Muscle of leg (tissue), 16 donors: Measurements from ENCODE around the gene SEM1. TPM values are rescaled to one million over a fixed set of nuclear protein-coding genes. Genes with fewer than 3 reads are reported as not detected.
"Not testable (repeated sequence)": the region's sequence is repeated elsewhere in the genome, so short reads cannot be mapped to it uniquely, and the experiment has no call there.

Experiments used
- DNase-seq: peaks from one replicate; pipeline ENCODE4 v3.0.0; 2013
- H3K27ac ChIP-seq: one replicate; pipeline ENCODE4 v1.5.1; 2013; ENCODE audit warnings: mild to moderate bottlenecking, low read length, control low read depth
- H3K27me3 ChIP-seq: one replicate; pipeline ENCODE4 v1.6.1; 2013; ENCODE audit warnings: low read length; ENCODE audit not compliant: control insufficient read depth, insufficient read depth
- H3K36me3 ChIP-seq: one replicate; pipeline ENCODE4 v1.6.1; 2013; ENCODE audit warnings: low read length; ENCODE audit not compliant: control insufficient read depth, insufficient read depth
- H3K4me1 ChIP-seq: one replicate; pipeline ENCODE4 v1.6.1; 2013; ENCODE audit warnings: low read length; ENCODE audit not compliant: control insufficient read depth, insufficient read depth
- H3K4me3 ChIP-seq: one replicate; pipeline ENCODE4 v1.5.1; 2013; ENCODE audit warnings: low read length, control low read depth
- H3K9me3 ChIP-seq: replicated peaks from 2 replicates; pipeline ENCODE4 v1.6.1; 2013; ENCODE audit warnings: low read depth, low read length; ENCODE audit not compliant: control insufficient read depth
- WGBS: methylation state at CpG from one replicate; pipeline ENCODE4 v1.1.5; 2013; ENCODE audit warnings: missing lambda C conversion rate; ENCODE audit not compliant: insufficient coverage; 5-methylcytosine and 5-hydroxymethylcytosine counted together
- long read RNA-seq, 11 donors: transcript quantifications; one replicate each; lab custom pipeline, GENCODE V29; 2026
- polyA plus RNA-seq, 8 donors: library from polyadenylated mRNA; unstranded; fragments of 120-200 nt; gene quantifications; one replicate each; pipeline versions ENCODE4 v1.2.1 to v1.2.3, GENCODE V29; 2013; ENCODE audit warnings: inconsistent platforms in 1 of 8, low replicate concordance in 1 of 8; ENCODE audit not compliant: insufficient read length in 8 of 8, insufficient read depth in 1 of 8
- total RNA-seq: library from RNA; stranded (reverse); fragments of 120-200 nt; gene quantifications from one replicate; pipeline ENCODE4 v1.2.4, GENCODE V29; 2013

Gene SEM1
- total RNA-seq, result 60.6 TPM
- 100 to 1,000 TPM; 151 to 239 (median 166) TPM for polyA plus RNA-seq
- long read RNA-seq, donor 1, transcript SEM1-209 (2 exons, 2,773 nt), result minor isoform, 5 of 58 reads
- long read RNA-seq, donor 1, transcript SEM1-201 (3 exons, 1,314 nt), result major isoform, 51 of 58 reads
- long read RNA-seq, donor 1, partial matches to known transcripts, result 0 of 58 reads
- long read RNA-seq, donor 1, other reads (novel, unspliced or antisense), result 0 of 58 reads
- long read RNA-seq, donor 2, transcript SEM1-201 (3 exons, 1,314 nt), result major isoform, 20 of 25 reads
- long read RNA-seq, donor 2, transcript SEM1-209 (2 exons, 2,773 nt), result minor isoform, 5 of 25 reads
- long read RNA-seq, donor 2, partial matches to known transcripts, result 0 of 25 reads
- long read RNA-seq, donor 2, other reads (novel, unspliced or antisense), result 0 of 25 reads
- long read RNA-seq, donor 3, transcript SEM1-201 (3 exons, 1,314 nt), result major isoform, 108 of 113 reads
- long read RNA-seq, donor 3, partial matches to known transcripts, result 0 of 113 reads
- long read RNA-seq, donor 3, other reads (novel, unspliced or antisense), result 0 of 113 reads
- long read RNA-seq, donor 4, transcript SEM1-201 (3 exons, 1,314 nt), result major isoform, 136 of 160 reads
- long read RNA-seq, donor 4, transcript SEM1-209 (2 exons, 2,773 nt), result minor isoform, 24 of 160 reads
- long read RNA-seq, donor 4, partial matches to known transcripts, result 0 of 160 reads
- long read RNA-seq, donor 4, other reads (novel, unspliced or antisense), result 0 of 160 reads
- long read RNA-seq, donor 5, transcript SEM1-209 (2 exons, 2,773 nt), result minor isoform, 43 of 358 reads
- long read RNA-seq, donor 5, transcript SEM1-201 (3 exons, 1,314 nt), result major isoform, 304 of 358 reads
- long read RNA-seq, donor 5, partial matches to known transcripts, result 10 of 358 reads
- long read RNA-seq, donor 5, other reads (novel, unspliced or antisense), result 0 of 358 reads
- long read RNA-seq, donor 6, transcript SEM1-201 (3 exons, 1,314 nt), result major isoform, 286 of 321 reads
- long read RNA-seq, donor 6, transcript SEM1-209 (2 exons, 2,773 nt), result minor isoform, 30 of 321 reads
- long read RNA-seq, donor 6, partial matches to known transcripts, result 5 of 321 reads
- long read RNA-seq, donor 6, other reads (novel, unspliced or antisense), result 0 of 321 reads
- long read RNA-seq, donor 7, transcript SEM1-201 (3 exons, 1,314 nt), result major isoform, 262 of 320 reads
- long read RNA-seq, donor 7, transcript SEM1-209 (2 exons, 2,773 nt), result minor isoform, 45 of 320 reads
- long read RNA-seq, donor 7, partial matches to known transcripts, result 11 of 320 reads
- long read RNA-seq, donor 7, other reads (novel, unspliced or antisense), result 0 of 320 reads
- long read RNA-seq, donor 8, transcript SEM1-201 (3 exons, 1,314 nt), result major isoform, 176 of 199 reads
- long read RNA-seq, donor 8, transcript SEM1-209 (2 exons, 2,773 nt), result minor isoform, 18 of 199 reads
- long read RNA-seq, donor 8, partial matches to known transcripts, result 5 of 199 reads
- long read RNA-seq, donor 8, other reads (novel, unspliced or antisense), result 0 of 199 reads
- long read RNA-seq, donor 9, transcript SEM1-209 (2 exons, 2,773 nt), result minor isoform, 47 of 199 reads
- long read RNA-seq, donor 9, transcript SEM1-201 (3 exons, 1,314 nt), result major isoform, 151 of 199 reads
- long read RNA-seq, donor 9, partial matches to known transcripts, result 0 of 199 reads
- long read RNA-seq, donor 9, other reads (novel, unspliced or antisense), result 0 of 199 reads
- long read RNA-seq, donor 10, transcript SEM1-209 (2 exons, 2,773 nt), result minor isoform, 28 of 297 reads
- long read RNA-seq, donor 10, transcript SEM1-201 (3 exons, 1,314 nt), result major isoform, 262 of 297 reads
- long read RNA-seq, donor 10, partial matches to known transcripts, result 6 of 297 reads
- long read RNA-seq, donor 10, other reads (novel, unspliced or antisense), result 0 of 297 reads
- long read RNA-seq, donor 11, transcript SEM1-201 (3 exons, 1,314 nt), result major isoform, 190 of 211 reads
- long read RNA-seq, donor 11, transcript SEM1-209 (2 exons, 2,773 nt), result minor isoform, 21 of 211 reads
- long read RNA-seq, donor 11, partial matches to known transcripts, result 0 of 211 reads
- long read RNA-seq, donor 11, other reads (novel, unspliced or antisense), result 0 of 211 reads

DNA sequence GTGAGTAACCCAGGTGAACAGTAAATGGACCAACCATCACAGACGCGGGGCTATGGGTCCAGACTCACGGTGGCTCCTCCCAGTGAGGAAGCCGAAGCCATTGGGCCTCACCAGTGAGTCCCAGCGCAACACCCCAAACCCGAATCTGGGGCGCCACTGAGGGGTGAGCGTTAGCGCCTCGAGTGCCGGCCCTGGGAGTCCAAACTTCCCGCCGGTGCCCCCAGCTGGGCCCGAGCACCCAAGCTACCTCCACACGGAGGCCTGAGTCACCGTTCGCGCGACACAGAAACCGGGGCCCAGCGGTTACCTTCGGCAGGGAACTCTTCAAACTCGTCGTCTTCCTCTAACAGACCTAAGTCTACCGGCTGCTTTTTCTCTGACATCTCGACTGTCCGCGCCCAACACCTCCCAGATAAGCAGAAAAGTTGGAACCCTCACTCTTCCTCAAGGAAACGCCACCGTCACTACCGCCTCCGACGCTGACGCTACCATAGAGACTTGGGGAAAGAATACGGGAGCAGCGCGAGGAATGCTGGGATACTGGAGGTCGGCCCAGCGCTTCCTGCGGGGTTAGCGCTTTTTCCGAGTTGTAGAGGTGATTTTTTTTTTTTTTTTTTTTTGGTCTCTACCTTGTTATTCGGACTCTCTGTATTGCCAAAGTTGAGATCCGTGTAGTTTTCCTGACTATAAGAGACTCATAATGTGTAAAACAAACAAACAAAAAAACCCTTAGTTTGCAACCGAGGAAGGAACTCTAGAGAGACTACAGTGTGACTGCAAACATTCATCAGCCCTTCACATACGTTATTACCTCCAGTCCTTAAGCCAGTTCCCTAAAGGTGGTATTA lies at the start of gene SEM1:
Gene SEM1, minus strand, starts transcription at position 466 of the 848 bp plus-strand sequence. Its CDS starts 83 bp downstream, at position 383.
- Histone ChIP-seq H3K27ac (peak within 1 kb of the TSS; percentile 90), H3K36me3 (no peaks in the 10 kb centered on the region), H3K27me3 (no peaks in the 10 kb centered on the region), H3K4me1 (peaks cover 6% of the 10 kb centered on the region), H3K4me3 (peak within 1 kb of the TSS; percentile 89), H3K9me3 (no peaks in the 10 kb centered on the region)
- peak; percentile 97 for DNase-seq
- WGBS, result under 1% methylated on average over 29 of the region's 46 CpGs

DNA sequence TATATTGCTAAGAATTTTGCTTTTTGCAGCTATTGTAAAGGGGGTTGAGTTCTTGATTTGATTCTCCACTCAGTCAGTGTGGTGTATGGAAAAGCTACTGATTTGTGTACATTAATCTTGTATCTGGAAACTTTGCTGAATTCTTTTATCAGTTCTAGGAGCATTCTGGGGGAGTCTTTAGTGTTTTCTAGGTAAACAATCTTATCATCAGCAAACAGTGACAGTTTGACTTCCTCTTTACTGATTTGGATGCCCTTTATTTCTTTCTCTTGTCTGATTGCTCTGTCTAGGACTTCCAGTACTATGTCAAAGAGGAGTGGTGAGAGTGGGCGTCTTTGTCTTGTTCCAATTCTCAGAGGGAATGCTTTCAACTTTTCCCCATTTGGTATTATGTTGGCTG lies 48.2 kb upstream of the SEM1 start:
- H3K9me3 ChIP-seq, H3K36me3 ChIP-seq, H3K27ac ChIP-seq, H3K27me3 ChIP-seq, H3K4me3 ChIP-seq, H3K4me1 ChIP-seq, DNase-seq: not testable (repeated sequence)
- no CpG with 5 or more reads among the region's 1 CpG for WGBS

- Histone ChIP-seq H3K9me3 (peaks cover 3% of the 10 kb centered on the region), H3K27me3 (no peaks in the 10 kb centered on the region), H3K27ac (no peak overlapping the region), H3K36me3 (no peaks in the 10 kb centered on the region), H3K4me1 (no peaks in the 10 kb centered on the region), H3K4me3 (no peak overlapping the region)
- peak; percentile 20 for DNase-seq
- 60% methylated on average over 1 of the region's 2 CpGs for WGBS
These were observed 37.8 kb upstream of the SEM1 start for GRCh38 chr7:96747418-96747940.

- Histone ChIP-seq H3K27ac (no peak overlapping the region), H3K27me3 (peaks cover 2% of the 10 kb centered on the region), H3K4me1 (no peaks in the 10 kb centered on the region), H3K4me3 (no peak overlapping the region), H3K9me3 (no peaks in the 10 kb centered on the region), H3K36me3 (no peaks in the 10 kb centered on the region)
- 0% methylated on average over 1 of the region's 4 CpGs for WGBS
- DNase-seq, result no peak
These were observed 30.5 kb upstream of the SEM1 start for GRCh38 chr7:96740130-96740529.

DNA sequence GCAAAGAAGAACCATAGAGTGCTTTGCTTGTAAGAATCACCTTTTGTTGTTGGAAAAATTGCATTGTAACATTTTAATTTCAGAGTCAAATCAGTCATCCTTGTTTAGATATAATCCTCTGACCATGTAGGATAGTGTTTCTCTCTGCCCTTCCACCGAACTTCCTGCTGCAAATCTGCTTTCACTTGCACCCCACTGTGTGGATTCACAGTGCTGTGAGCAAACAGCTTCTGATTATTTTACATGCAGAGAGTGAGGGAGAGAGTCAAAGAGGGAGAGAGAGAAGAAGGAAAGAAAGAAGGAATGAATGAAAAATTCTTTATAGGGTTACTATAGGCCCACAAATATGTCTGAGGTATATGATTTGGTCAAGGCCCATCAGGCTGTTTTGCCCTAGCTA lies 30.0 kb upstream of the SEM1 start:
- H3K9me3 ChIP-seq, result no peaks in the 10 kb centered on the region
- H3K4me1 ChIP-seq, result no peaks in the 10 kb centered on the region
- DNase-seq, result no peak
- no peaks in the 10 kb centered on the region for H3K36me3 ChIP-seq
- H3K27me3 ChIP-seq, result peaks cover 2% of the 10 kb centered on the region
- no peak overlapping the region for H3K27ac ChIP-seq
- WGBS, result no CpG with 5 or more reads among the region's 1 CpG
- no peak overlapping the region for H3K4me3 ChIP-seq

- Histone ChIP-seq H3K9me3 (no peaks in the 10 kb centered on the region), H3K4me1 (no peaks in the 10 kb centered on the region), H3K27ac (no peak overlapping the region), H3K27me3 (peaks cover 2% of the 10 kb centered on the region), H3K4me3 (no peak overlapping the region), H3K36me3 (no peaks in the 10 kb centered on the region)
- no peak for DNase-seq
- no CpG with 5 or more reads among the region's 1 CpG for WGBS
These were observed 29.5 kb upstream of the SEM1 start for GRCh38 chr7:96739167-96739566.

- Histone ChIP-seq H3K36me3 (no peaks in the 10 kb centered on the region), H3K27ac (no peak overlapping the region), H3K9me3 (no peaks in the 10 kb centered on the region), H3K4me1 (no peaks in the 10 kb centered on the region), H3K27me3 (peaks cover 2% of the 10 kb centered on the region), H3K4me3 (no peak overlapping the region)
- WGBS, result no CpG with 5 or more reads among the region's 2 CpGs
- no peak for DNase-seq
These were observed 29.1 kb upstream of the SEM1 start for GRCh38 chr7:96738705-96739104.

- no peaks in the 10 kb centered on the region for H3K4me1 ChIP-seq
- H3K36me3 ChIP-seq, result no peaks in the 10 kb centered on the region
- no peak for DNase-seq
- no CpG with 5 or more reads among the region's 3 CpGs for WGBS
- no peak overlapping the region for H3K27ac ChIP-seq
- no peak overlapping the region for H3K4me3 ChIP-seq
- peaks cover 2% of the 10 kb centered on the region for H3K27me3 ChIP-seq
- H3K9me3 ChIP-seq, result no peaks in the 10 kb centered on the region
These were observed 28.0 kb upstream of the SEM1 start for GRCh38 chr7:96737545-96738050.
